ENCODE measurements around the gene PCDH12.

Gene PCDH12

GRCh38 chr5:141989720-141990119 lies 31.7 kb upstream of the PCDH12 start:
- no CpG with 5 or more reads among the region's 1 CpG for WGBS (ENCODE audit: extremely low coverage, insufficient coverage, low lambda C conversion rate)
- no peak overlapping the region for H2BK120ac ChIP-seq (ENCODE audit: low read depth, low read length)
- H3K79me2 ChIP-seq (ENCODE audit: control insufficient read depth, insufficient read depth, low read length), result no peaks in the 10 kb centered on the region
- H3K27ac ChIP-seq (ENCODE audit: low read depth, low read length), result no peak overlapping the region
- H2BK15ac ChIP-seq (replicated peaks; ENCODE audit: low read depth), result no peak overlapping the region
- no peaks in the 10 kb centered on the region for H3K4me1 ChIP-seq (ENCODE audit: control insufficient read depth, low read depth, low read length)
- no peak overlapping the region for H2BK5ac ChIP-seq (ENCODE audit: low read length)
- H3K18ac ChIP-seq (ENCODE audit: low read length), result no peak overlapping the region
- no peak overlapping the region for H4K8ac ChIP-seq (ENCODE audit: low read depth, low read length)
- H3K4me3 ChIP-seq (ENCODE audit: low read length), result no peak overlapping the region
- H3K23ac ChIP-seq (ENCODE audit: low read length), result no peak overlapping the region
- H3K9ac ChIP-seq (ENCODE audit: low read length), result no peak overlapping the region
- no peaks in the 10 kb centered on the region for H3K79me1 ChIP-seq (ENCODE audit: low read length)
- H4K5ac ChIP-seq (ENCODE audit: low read length), result no peak overlapping the region
- no peaks in the 10 kb centered on the region for H3K27me3 ChIP-seq (ENCODE audit: insufficient read depth, low read length, poor library complexity)
- no peak overlapping the region for H3K56ac ChIP-seq (ENCODE audit: low read length)
- no peak overlapping the region for H3K4ac ChIP-seq (ENCODE audit: low read depth, low read length)
- H2AK5ac ChIP-seq (ENCODE audit: low read length), result no peak overlapping the region
- DNase-seq, result no peak
- peaks cover 3% of the 10 kb centered on the region for H3K36me3 ChIP-seq (ENCODE audit: control insufficient read depth, insufficient read depth, low read length)
- H3K4me2 ChIP-seq (ENCODE audit: low read length), result no peak overlapping the region

- no peak overlapping the region for H2BK5ac ChIP-seq (ENCODE audit: low read length)
- no peaks in the 10 kb centered on the region for H3K27me3 ChIP-seq (ENCODE audit: insufficient read depth, low read length, poor library complexity)
- no peak for DNase-seq
- no peak overlapping the region for H2BK120ac ChIP-seq (ENCODE audit: low read depth, low read length)
- H4K5ac ChIP-seq (ENCODE audit: low read length), result no peak overlapping the region
- H3K56ac ChIP-seq (ENCODE audit: low read length), result no peak overlapping the region
- H3K18ac ChIP-seq (ENCODE audit: low read length), result no peak overlapping the region
- H3K4me3 ChIP-seq (ENCODE audit: low read length), result no peak overlapping the region
- no peak overlapping the region for H3K27ac ChIP-seq (ENCODE audit: low read depth, low read length)
- no peaks in the 10 kb centered on the region for H3K79me1 ChIP-seq (ENCODE audit: low read length)
- H2BK15ac ChIP-seq (replicated peaks; ENCODE audit: low read depth), result no peak overlapping the region
- H3K4me2 ChIP-seq (ENCODE audit: low read length), result no peak overlapping the region
- no peak overlapping the region for H3K9ac ChIP-seq (ENCODE audit: low read length)
- peaks cover 1% of the 10 kb centered on the region for H3K36me3 ChIP-seq (ENCODE audit: control insufficient read depth, insufficient read depth, low read length)
- no peak overlapping the region for H3K23ac ChIP-seq (ENCODE audit: low read length)
- no peak overlapping the region for H3K4ac ChIP-seq (ENCODE audit: low read depth, low read length)
- H3K4me1 ChIP-seq (ENCODE audit: control insufficient read depth, low read depth, low read length), result no peaks in the 10 kb centered on the region
- no peaks in the 10 kb centered on the region for H3K79me2 ChIP-seq (ENCODE audit: control insufficient read depth, insufficient read depth, low read length)
- H4K8ac ChIP-seq (ENCODE audit: low read depth, low read length), result no peak overlapping the region
- H2AK5ac ChIP-seq (ENCODE audit: low read length), result no peak overlapping the region
Observed at GRCh38 chr5:141986072-141986471, 28.1 kb upstream of the PCDH12 start.

- Histone ChIP-seq H3K79me2 (ENCODE audit: control insufficient read depth, insufficient read depth, low read length) (no peaks in the 10 kb centered on the region), H3K4ac (ENCODE audit: low read depth, low read length) (no peak overlapping the region), H3K4me1 (ENCODE audit: control insufficient read depth, low read depth, low read length) (no peaks in the 10 kb centered on the region), H3K4me3 (ENCODE audit: low read length) (no peak overlapping the region), H3K23ac (ENCODE audit: low read length) (no peak overlapping the region), H2BK15ac (replicated peaks; ENCODE audit: low read depth) (no peak overlapping the region), H3K56ac (ENCODE audit: low read length) (no peak overlapping the region), H3K18ac (ENCODE audit: low read length) (no peak overlapping the region), H2BK5ac (ENCODE audit: low read length) (no peak overlapping the region), H3K9ac (ENCODE audit: low read length) (no peak overlapping the region), H3K27me3 (ENCODE audit: insufficient read depth, low read length, poor library complexity) (no peaks in the 10 kb centered on the region), H2BK120ac (ENCODE audit: low read depth, low read length) (no peak overlapping the region), H3K36me3 (ENCODE audit: control insufficient read depth, insufficient read depth, low read length) (peaks cover 5% of the 10 kb centered on the region), H3K79me1 (ENCODE audit: low read length) (no peaks in the 10 kb centered on the region), H4K8ac (ENCODE audit: low read depth, low read length) (no peak overlapping the region), H4K5ac (ENCODE audit: low read length) (no peak overlapping the region), H3K4me2 (ENCODE audit: low read length) (no peak overlapping the region), H3K27ac (ENCODE audit: low read depth, low read length) (no peak overlapping the region), H2AK5ac (ENCODE audit: low read length) (no peak overlapping the region)
- WGBS (ENCODE audit: extremely low coverage, insufficient coverage, low lambda C conversion rate), result no CpG with 5 or more reads among the region's 2 CpGs
- no peak for DNase-seq
Observed at GRCh38 chr5:141982626-141983025, 24.6 kb upstream of the PCDH12 start.

- no peaks in the 10 kb centered on the region for H3K4me1 ChIP-seq (ENCODE audit: control insufficient read depth, low read depth, low read length)
Observed at GRCh38 chr5:141978389-141978788, 20.4 kb upstream of the PCDH12 start.

GRCh38 chr5:141976176-141976575 lies 18.2 kb upstream of the PCDH12 start:
- Histone ChIP-seq H3K18ac (ENCODE audit: low read length) (no peak overlapping the region), H3K56ac (ENCODE audit: low read length) (no peak overlapping the region), H4K8ac (ENCODE audit: low read depth, low read length) (no peak overlapping the region), H3K36me3 (ENCODE audit: control insufficient read depth, insufficient read depth, low read length) (peaks cover 4% of the 10 kb centered on the region), H3K79me2 (ENCODE audit: control insufficient read depth, insufficient read depth, low read length) (no peaks in the 10 kb centered on the region), H3K23ac (ENCODE audit: low read length) (no peak overlapping the region), H2BK15ac (replicated peaks; ENCODE audit: low read depth) (no peak overlapping the region), H4K5ac (ENCODE audit: low read length) (no peak overlapping the region), H3K9ac (ENCODE audit: low read length) (no peak overlapping the region), H2AK5ac (ENCODE audit: low read length) (no peak overlapping the region), H3K4me1 (ENCODE audit: control insufficient read depth, low read depth, low read length) (no peaks in the 10 kb centered on the region), H3K27ac (ENCODE audit: low read depth, low read length) (no peak overlapping the region), H3K27me3 (ENCODE audit: insufficient read depth, low read length, poor library complexity) (no peaks in the 10 kb centered on the region), H3K4ac (ENCODE audit: low read depth, low read length) (no peak overlapping the region), H3K79me1 (ENCODE audit: low read length) (no peaks in the 10 kb centered on the region), H3K4me2 (ENCODE audit: low read length) (no peak overlapping the region), H2BK5ac (ENCODE audit: low read length) (no peak overlapping the region), H2BK120ac (ENCODE audit: low read depth, low read length) (no peak overlapping the region), H3K4me3 (ENCODE audit: low read length) (no peak overlapping the region)
- DNase-seq, result no peak
- whole genome bisulfite sequencing (ENCODE audit: extremely low coverage, insufficient coverage, low lambda C conversion rate), result no CpG with 5 or more reads among the region's 6 CpGs

More at GRCh38 chr5:141978389-141978788, 20.4 kb upstream of the PCDH12 start:
- Histone ChIP-seq H3K4ac (ENCODE audit: low read depth, low read length) (no peak overlapping the region), H2BK5ac (ENCODE audit: low read length) (no peak overlapping the region), H3K4me2 (ENCODE audit: low read length) (no peak overlapping the region), H3K36me3 (ENCODE audit: control insufficient read depth, insufficient read depth, low read length) (peaks cover 4% of the 10 kb centered on the region), H2AK5ac (ENCODE audit: low read length) (no peak overlapping the region), H3K56ac (ENCODE audit: low read length) (no peak overlapping the region), H3K27ac (ENCODE audit: low read depth, low read length) (no peak overlapping the region), H3K4me3 (ENCODE audit: low read length) (no peak overlapping the region), H2BK120ac (ENCODE audit: low read depth, low read length) (no peak overlapping the region), H3K9ac (ENCODE audit: low read length) (no peak overlapping the region), H3K79me1 (ENCODE audit: low read length) (no peaks in the 10 kb centered on the region), H2BK15ac (replicated peaks; ENCODE audit: low read depth) (no peak overlapping the region), H3K23ac (ENCODE audit: low read length) (no peak overlapping the region), H3K79me2 (ENCODE audit: control insufficient read depth, insufficient read depth, low read length) (no peaks in the 10 kb centered on the region), H3K18ac (ENCODE audit: low read length) (no peak overlapping the region), H4K8ac (ENCODE audit: low read depth, low read length) (no peak overlapping the region), H4K5ac (ENCODE audit: low read length) (no peak overlapping the region), H3K27me3 (ENCODE audit: insufficient read depth, low read length, poor library complexity) (no peaks in the 10 kb centered on the region)
- no peak for DNase-seq

- no peak for DNase-seq
- no peak overlapping the region for H2BK15ac ChIP-seq (replicated peaks; ENCODE audit: low read depth)
- H2AK5ac ChIP-seq (ENCODE audit: low read length), result no peak overlapping the region
- no peak overlapping the region for H3K56ac ChIP-seq (ENCODE audit: low read length)
- no peak overlapping the region for H3K4ac ChIP-seq (ENCODE audit: low read depth, low read length)
- H3K4me1 ChIP-seq (ENCODE audit: control insufficient read depth, low read depth, low read length), result no peaks in the 10 kb centered on the region
- no peak overlapping the region for H4K8ac ChIP-seq (ENCODE audit: low read depth, low read length)
- H3K4me2 ChIP-seq (ENCODE audit: low read length), result no peak overlapping the region
- H3K27ac ChIP-seq (ENCODE audit: low read depth, low read length), result no peak overlapping the region
- H3K9ac ChIP-seq (ENCODE audit: low read length), result no peak overlapping the region
- H3K18ac ChIP-seq (ENCODE audit: low read length), result no peak overlapping the region
- H3K27me3 ChIP-seq (ENCODE audit: insufficient read depth, low read length, poor library complexity), result no peaks in the 10 kb centered on the region
- peaks cover 4% of the 10 kb centered on the region for H3K36me3 ChIP-seq (ENCODE audit: control insufficient read depth, insufficient read depth, low read length)
- H2BK120ac ChIP-seq (ENCODE audit: low read depth, low read length), result no peak overlapping the region
- H2BK5ac ChIP-seq (ENCODE audit: low read length), result no peak overlapping the region
- no peak overlapping the region for H3K23ac ChIP-seq (ENCODE audit: low read length)
- peaks cover 2% of the 10 kb centered on the region for H3K79me1 ChIP-seq (ENCODE audit: low read length)
- no peak overlapping the region for H4K5ac ChIP-seq (ENCODE audit: low read length)
- no peak overlapping the region for H3K4me3 ChIP-seq (ENCODE audit: low read length)
- H3K79me2 ChIP-seq (ENCODE audit: control insufficient read depth, insufficient read depth, low read length), result no peaks in the 10 kb centered on the region
- WGBS (ENCODE audit: extremely low coverage, insufficient coverage, low lambda C conversion rate), result no CpG with 5 or more reads among the region's 1 CpG
Observed at GRCh38 chr5:141973871-141974595, 16.0 kb upstream of the PCDH12 start.
